HCT116 (cell line): ENCODE results near the gene MRGPRX2. TPM values are rescaled to one million over a fixed set of nuclear protein-coding genes. Genes with fewer than 3 reads are reported as not detected.

Experiments
- ATAC-seq: fragments of 200-7000 bp; cut with Tn5 transposase; 2 replicates; pipeline ENCODE4 v1.9.1; 2020; ENCODE audit warnings: mild to moderate bottlenecking, moderate library complexity
- BruUV-seq: library from RNA; stranded (reverse); fragments of 400-500 nt; replicated peaks from 2 replicates; lab custom pipeline; 2021; lab: Mats Ljungman, UMichigan
- CTCF ChIA-PET: fragments of 300-600 bp; sonication (Branson Sonifier 250); formaldehyde crosslinking; loops from one replicate; lab custom pipeline; 2021; ENCODE audit warnings: antibody characterized with exemption; lab: Charles Lee
- POLR2A ChIA-PET: fragments of 300-600, 350-600 bp; sonication (Branson Sonifier 250); formaldehyde crosslinking; loops from one replicate; lab custom pipeline; 2021; ENCODE audit warnings: antibody characterized with exemption; lab: Charles Lee
- RAD21 ChIA-PET, 2 experiments: fragments of 300-600 bp; sonication (Branson Sonifier 250); formaldehyde crosslinking; loops; one replicate each; lab custom pipeline; 2023; ENCODE audit warnings: low total read pairs in 2 of 2; ENCODE audit not compliant: uncharacterized antibody in 2 of 2, unreplicated experiment in 2 of 2, low non-redundant PET in 1 of 2; lab: Charles Lee
- DNase-seq: peaks from one replicate; pipeline ENCODE4 v3.0.0-alpha.2; 2010; ENCODE audit warnings: low read depth, low spot score
- H2AFZ ChIP-seq: fragments of 200-600 bp; shearing (Covaris generic), sonication (generic); 2 replicates; pipeline ENCODE4 v1.6.1; 2017; ENCODE audit warnings: low read depth, mixed run types, mixed read lengths, antibody characterized with exemption, low read length; ENCODE audit not compliant: poor library complexity, severe bottlenecking
- H3K27ac ChIP-seq: 2 replicates; pipeline ENCODE4 v1.5.1; 2012; ENCODE audit warnings: low read depth, low read length
- H3K27me3 ChIP-seq: fragments of 200-600 bp; sonication (generic); 2 replicates; pipeline ENCODE4 v1.6.1; 2016; ENCODE audit warnings: mixed run types, low read length, mixed read lengths; ENCODE audit not compliant: insufficient read depth
- H3K36me3 ChIP-seq, 2 experiments: fragments of 200-500 bp in 1 of 2; fragments of 200-600 bp in 1 of 2; sonication (Bioruptor generic) in 1 of 2; sonication (generic) in 1 of 2; 2 replicates each; pipeline versions ENCODE4 v1.5.1 to v1.6.1; 2014 to 2016; ENCODE audit warnings: low read length in 2 of 2, inconsistent platforms in 1 of 2, mixed read lengths in 1 of 2, mixed run types in 1 of 2; ENCODE audit not compliant: insufficient read depth in 2 of 2, control insufficient read depth in 1 of 2
- H3K4me1 ChIP-seq, 2 experiments: fragments of 200-600 bp in 1 of 2; sonication (generic) in 1 of 2; 2 replicates each; pipeline versions ENCODE4 v1.5.1 to v1.6.1; 2012 to 2017; ENCODE audit warnings: low read length in 2 of 2, inconsistent platforms in 1 of 2, mild to moderate bottlenecking in 1 of 2, mixed read lengths in 1 of 2, mixed run types in 1 of 2, moderate library complexity in 1 of 2; ENCODE audit not compliant: insufficient read depth in 2 of 2, control insufficient read depth in 1 of 2
- H3K4me2 ChIP-seq: fragments of 200-600 bp; sonication (generic); 2 replicates; pipeline ENCODE4 v1.6.1; 2017; ENCODE audit warnings: mixed run types, low read length, mixed read lengths
- H3K4me3 ChIP-seq, 2 experiments: fragments of 200-600 bp in 1 of 2; sonication (generic) in 1 of 2; replicated peaks in 1 of 2; 2 replicates each; pipeline ENCODE4 v1.5.1; 2011 to 2016; ENCODE audit warnings: low read length in 2 of 2, control low read depth in 1 of 2, low read depth in 1 of 2, mild to moderate bottlenecking in 1 of 2, mixed read lengths in 1 of 2, mixed run types in 1 of 2
- H3K79me2 ChIP-seq: fragments of 200-600 bp; sonication (generic); 2 replicates; pipeline ENCODE4 v1.6.1; 2017; ENCODE audit warnings: mild to moderate bottlenecking, mixed run types, low read length, moderate library complexity, mixed read lengths; ENCODE audit not compliant: insufficient read depth
- H3K9ac ChIP-seq: fragments of 200-600 bp; sonication (generic); 2 replicates; pipeline ENCODE4 v1.6.1; 2016; ENCODE audit warnings: low read length, mixed read lengths
- H3K9me2 ChIP-seq: fragments of 200-600 bp; sonication (generic), shearing (Covaris generic); 2 replicates; pipeline ENCODE4 v1.6.1; 2017; ENCODE audit warnings: mixed run types, mild to moderate bottlenecking, moderate library complexity; ENCODE audit not compliant: insufficient read depth
- H3K9me3 ChIP-seq, 2 experiments: fragments of 200-500 bp in 1 of 2; fragments of 200-600 bp in 1 of 2; sonication (Bioruptor generic) in 1 of 2; sonication (generic) in 1 of 2; 2 replicates each; pipeline ENCODE4 v1.6.1; 2014 to 2017; ENCODE audit warnings: low read length in 2 of 2, mixed read lengths in 2 of 2, inconsistent platforms in 1 of 2, low read depth in 1 of 2, mild to moderate bottlenecking in 1 of 2, mixed run types in 1 of 2, moderate library complexity in 1 of 2; ENCODE audit not compliant: control insufficient read depth in 1 of 2, insufficient read depth in 1 of 2
- H4K20me1 ChIP-seq: fragments of 200-600 bp; sonication (generic), shearing (Covaris generic); 2 replicates; pipeline ENCODE4 v1.6.1; 2017; ENCODE audit warnings: mixed run types, mild to moderate bottlenecking, moderate library complexity; ENCODE audit not compliant: insufficient read depth
- CBX3 ChIP-seq: IDR thresholded peaks from 2 replicates; pipeline ENCODE4 v1.6.1; 2012; ENCODE audit warnings: low read depth
- CEBPB ChIP-seq: IDR thresholded peaks from 2 replicates; pipeline ENCODE4 v1.6.1; 2012; ENCODE audit warnings: low read depth
- CTCF ChIP-seq, 3 experiments: fragments of 200-600 bp in 1 of 3; sonication (generic) in 1 of 3; IDR thresholded peaks in 2 of 3; conservative IDR thresholded peaks in 1 of 3; 2 replicates each; pipeline ENCODE4 v1.5.1; 2012 to 2017; ENCODE audit warnings: low read depth in 2 of 3, low read length in 2 of 3, antibody characterized with exemption in 1 of 3, borderline replicate concordance in 1 of 3, control low read depth in 1 of 3, mild to moderate bottlenecking in 1 of 3, mixed read lengths in 1 of 3, mixed run types in 1 of 3, moderate library complexity in 1 of 3; ENCODE audit not compliant: insufficient read depth in 1 of 3
- SP1 ChIP-seq: IDR thresholded peaks from 2 replicates; pipeline ENCODE4 v1.6.1; 2012; ENCODE audit warnings: low read depth
- ZBTB33 ChIP-seq: IDR thresholded peaks from 2 replicates; pipeline ENCODE4 v1.6.1; 2011; ENCODE audit warnings: mild to moderate bottlenecking, low read length, moderate library complexity; ENCODE audit not compliant: insufficient replicate concordance; ENCODE audit errors: extremely low read depth
- intact Hi-C: fragments of 100-400 bp; cut with micrococcal nuclease; formaldehyde crosslinking; loops from 2 replicates; pipeline ENCODE4 v1.10.0; 2022
- total RNA-seq: library from RNA; stranded (reverse); gene quantifications from one replicate; pipeline ENCODE4 v1.2.1, GENCODE V29; 2021; ENCODE audit not compliant: unreplicated experiment

MRGPRX2 gene
- total RNA-seq, 1 experiment from 2014 or later: not detected

- Histone ChIP-seq H3K27ac (no peak overlapping the region), H3K4me1 (no peaks in the 10 kb centered on the region), H3K4me2 (no peak overlapping the region), H2AFZ (no peak overlapping the region), H4K20me1 (no peaks in the 10 kb centered on the region), H3K4me3 (no peak overlapping the region), H3K9ac (no peak overlapping the region), H3K9me2 (no peaks in the 10 kb centered on the region), H3K36me3 (no peaks in the 10 kb centered on the region), H3K79me2 (no peaks in the 10 kb centered on the region), H3K27me3 (peaks cover 66% of the 10 kb centered on the region), H3K9me3 (no peaks in the 10 kb centered on the region)
- intact Hi-C loops: no loop called here
- CTCF ChIA-PET: interaction anchor here (1.5 kb wide), 1 partner anchor 11 kb away, joined by 8 read pairs; no protein-coding TSS in a partner anchor
- DNase-seq: no peak
- no peak for TF ChIP-seq CTCF (IDR thresholded peaks at IDR 0.05 in 2 of 3, conservative IDR thresholded peaks at IDR 0.05 in 1 of 3; ENCODE audit: borderline replicate concordance in 1 of 3, insufficient read depth in 1 of 3, low read depth in 2 of 3, low read length in 2 of 3)
- BruUV-seq: no TSS peak
- no peak for ATAC-seq
- POLR2A ChIA-PET: no interaction called here
- RAD21 ChIA-PET: no interaction called here
These were observed 684 bp downstream of the MRGPRX2 start for GRCh38 chr11:19059833-19060232.

GRCh38 chr11:19055905-19056304 is 4.6 kb downstream of the MRGPRX2 start:
- no peak for DNase-seq
- no peak overlapping the region for H3K4me2 ChIP-seq
- no peaks in the 10 kb centered on the region for H3K79me2 ChIP-seq
- no peak overlapping the region for H3K27ac ChIP-seq
- H3K9ac ChIP-seq: no peak overlapping the region
- H3K9me3 ChIP-seq: no peaks in the 10 kb centered on the region
- TF ChIP-seq CBX3 (no peak), ZBTB33 (no peak), CEBPB (no peak), SP1 (no peak)
- RAD21 ChIA-PET: no interaction called here
- H4K20me1 ChIP-seq: no peaks in the 10 kb centered on the region
- H3K27me3 ChIP-seq: peaks cover 68% of the 10 kb centered on the region
- intact Hi-C loops: no loop called here
- CTCF ChIA-PET: no interaction called here
- H3K4me1 ChIP-seq: no peaks in the 10 kb centered on the region
- H3K4me3 ChIP-seq: no peak overlapping the region
- H3K9me2 ChIP-seq: no peaks in the 10 kb centered on the region
- BruUV-seq: no TSS peak
- ATAC-seq: no peak
- no peaks in the 10 kb centered on the region for H3K36me3 ChIP-seq
- POLR2A ChIA-PET: no interaction called here
- no peak overlapping the region for H2AFZ ChIP-seq
